ENCODE results near the gene NUTF2. TPM values are rescaled to one million over a fixed set of nuclear protein-coding genes. Genes with fewer than 3 reads are reported as not detected.

The NUTF2 gene
- total RNA-seq, 1 experiment from 2014 or later, result 200 TPM

DNA sequence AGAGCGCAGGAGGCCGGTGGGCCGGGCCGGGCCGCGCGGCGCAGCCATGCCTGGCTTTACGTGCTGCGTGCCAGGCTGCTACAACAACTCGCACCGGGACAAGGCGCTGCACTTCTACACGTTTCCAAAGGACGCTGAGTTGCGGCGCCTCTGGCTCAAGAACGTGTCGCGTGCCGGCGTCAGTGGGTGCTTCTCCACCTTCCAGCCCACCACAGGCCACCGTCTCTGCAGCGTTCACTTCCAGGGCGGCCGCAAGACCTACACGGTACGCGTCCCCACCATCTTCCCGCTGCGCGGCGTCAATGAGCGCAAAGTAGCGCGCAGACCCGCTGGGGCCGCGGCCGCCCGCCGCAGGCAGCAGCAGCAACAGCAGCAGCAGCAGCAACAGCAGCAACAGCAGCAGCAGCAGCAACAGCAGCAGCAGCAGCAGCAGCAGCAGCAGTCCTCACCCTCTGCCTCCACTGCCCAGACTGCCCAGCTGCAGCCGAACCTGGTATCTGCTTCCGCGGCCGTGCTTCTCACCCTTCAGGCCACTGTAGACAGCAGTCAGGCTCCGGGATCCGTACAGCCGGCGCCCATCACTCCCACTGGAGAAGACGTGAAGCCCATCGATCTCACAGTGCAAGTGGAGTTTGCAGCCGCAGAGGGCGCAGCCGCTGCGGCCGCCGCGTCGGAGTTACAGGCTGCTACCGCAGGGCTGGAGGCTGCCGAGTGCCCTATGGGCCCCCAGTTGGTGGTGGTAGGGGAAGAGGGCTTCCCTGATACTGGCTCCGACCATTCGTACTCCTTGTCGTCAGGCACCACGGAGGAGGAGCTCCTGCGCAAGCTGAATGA lies 4.0 kb upstream of the NUTF2 start (continued):
- TF ChIP-seq, protein P1, sequence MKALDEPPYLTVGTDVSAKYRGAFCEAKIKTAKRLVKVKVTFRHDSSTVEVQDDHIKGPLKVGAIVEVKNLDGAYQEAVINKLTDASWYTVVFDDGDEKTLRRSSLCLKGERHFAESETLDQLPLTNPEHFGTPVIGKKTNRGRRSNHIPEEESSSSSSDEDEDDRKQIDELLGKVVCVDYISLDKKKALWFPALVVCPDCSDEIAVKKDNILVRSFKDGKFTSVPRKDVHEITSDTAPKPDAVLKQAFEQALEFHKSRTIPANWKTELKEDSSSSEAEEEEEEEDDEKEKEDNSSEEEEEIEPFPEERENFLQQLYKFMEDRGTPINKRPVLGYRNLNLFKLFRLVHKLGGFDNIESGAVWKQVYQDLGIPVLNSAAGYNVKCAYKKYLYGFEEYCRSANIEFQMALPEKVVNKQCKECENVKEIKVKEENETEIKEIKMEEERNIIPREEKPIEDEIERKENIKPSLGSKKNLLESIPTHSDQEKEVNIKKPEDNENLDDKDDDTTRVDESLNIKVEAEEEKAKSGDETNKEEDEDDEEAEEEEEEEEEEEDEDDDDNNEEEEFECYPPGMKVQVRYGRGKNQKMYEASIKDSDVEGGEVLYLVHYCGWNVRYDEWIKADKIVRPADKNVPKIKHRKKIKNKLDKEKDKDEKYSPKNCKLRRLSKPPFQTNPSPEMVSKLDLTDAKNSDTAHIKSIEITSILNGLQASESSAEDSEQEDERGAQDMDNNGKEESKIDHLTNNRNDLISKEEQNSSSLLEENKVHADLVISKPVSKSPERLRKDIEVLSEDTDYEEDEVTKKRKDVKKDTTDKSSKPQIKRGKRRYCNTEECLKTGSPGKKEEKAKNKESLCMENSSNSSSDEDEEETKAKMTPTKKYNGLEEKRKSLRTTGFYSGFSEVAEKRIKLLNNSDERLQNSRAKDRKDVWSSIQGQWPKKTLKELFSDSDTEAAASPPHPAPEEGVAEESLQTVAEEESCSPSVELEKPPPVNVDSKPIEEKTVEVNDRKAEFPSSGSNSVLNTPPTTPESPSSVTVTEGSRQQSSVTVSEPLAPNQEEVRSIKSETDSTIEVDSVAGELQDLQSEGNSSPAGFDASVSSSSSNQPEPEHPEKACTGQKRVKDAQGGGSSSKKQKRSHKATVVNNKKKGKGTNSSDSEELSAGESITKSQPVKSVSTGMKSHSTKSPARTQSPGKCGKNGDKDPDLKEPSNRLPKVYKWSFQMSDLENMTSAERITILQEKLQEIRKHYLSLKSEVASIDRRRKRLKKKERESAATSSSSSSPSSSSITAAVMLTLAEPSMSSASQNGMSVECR (CRISPR knock-in tag; IDR thresholded peaks at IDR 0.05; ENCODE audit: borderline replicate concordance), result no peak
- TF ChIP-seq RORB (CRISPR knock-in tag; IDR thresholded peaks at IDR 0.05) (no peak), PRRX2 (CRISPR knock-in tag; IDR thresholded peaks at IDR 0.05) (no peak), KAT7 (CRISPR knock-in tag; IDR thresholded peaks at IDR 0.05; ENCODE audit: borderline replicate concordance) (0 out of 2 replicates have a peak, but pooled peaks have one; percentile 62), MYBL2 (CRISPR knock-in tag; IDR thresholded peaks at IDR 0.05) (peak; percentile 36; the same call in 1 of the 2 replicates), SMAD3 (CRISPR knock-in tag; IDR thresholded peaks at IDR 0.05; ENCODE audit: borderline replicate concordance) (0 out of 2 replicates have a peak, but pooled peaks have one; percentile 43), FOXP1 (CRISPR knock-in tag; IDR thresholded peaks at IDR 0.05; ENCODE audit: borderline replicate concordance) (peak; percentile 76), CREM (CRISPR knock-in tag; IDR thresholded peaks at IDR 0.05) (no peak), IRF2 (CRISPR knock-in tag; IDR thresholded peaks at IDR 0.05; ENCODE audit: borderline replicate concordance, low read depth) (0 out of 2 replicates have a peak, but pooled peaks have one; percentile 48), ZNF219 (CRISPR knock-in tag; IDR thresholded peaks at IDR 0.05; ENCODE audit: borderline replicate concordance) (0 out of 2 replicates have a peak, but pooled peaks have one; percentile 43), TEAD4 (CRISPR knock-in tag; IDR thresholded peaks at IDR 0.05) (no peak), ESRRA (CRISPR knock-in tag; IDR thresholded peaks at IDR 0.05; ENCODE audit: borderline replicate concordance) (no peak), GRHL2 (CRISPR knock-in tag; IDR thresholded peaks at IDR 0.05; ENCODE audit: insufficient replicate concordance, severe bottlenecking) (no peak), JAZF1 (CRISPR knock-in tag; IDR thresholded peaks at IDR 0.05) (no peak), FOXK1 (CRISPR knock-in tag; IDR thresholded peaks at IDR 0.05) (peak; percentile 63)
- TF ChIP-seq, protein P2, sequence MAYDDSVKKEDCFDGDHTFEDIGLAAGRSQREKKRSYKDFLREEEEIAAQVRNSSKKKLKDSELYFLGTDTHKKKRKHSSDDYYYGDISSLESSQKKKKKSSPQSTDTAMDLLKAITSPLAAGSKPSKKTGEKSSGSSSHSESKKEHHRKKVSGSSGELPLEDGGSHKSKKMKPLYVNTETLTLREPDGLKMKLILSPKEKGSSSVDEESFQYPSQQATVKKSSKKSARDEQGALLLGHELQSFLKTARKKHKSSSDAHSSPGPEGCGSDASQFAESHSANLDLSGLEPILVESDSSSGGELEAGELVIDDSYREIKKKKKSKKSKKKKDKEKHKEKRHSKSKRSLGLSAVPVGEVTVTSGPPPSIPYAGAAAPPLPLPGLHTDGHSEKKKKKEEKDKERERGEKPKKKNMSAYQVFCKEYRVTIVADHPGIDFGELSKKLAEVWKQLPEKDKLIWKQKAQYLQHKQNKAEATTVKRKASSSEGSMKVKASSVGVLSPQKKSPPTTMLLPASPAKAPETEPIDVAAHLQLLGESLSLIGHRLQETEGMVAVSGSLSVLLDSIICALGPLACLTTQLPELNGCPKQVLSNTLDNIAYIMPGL (CRISPR knock-in tag; IDR thresholded peaks at IDR 0.05), result peak; percentile 60; the same call in 1 of the 2 replicates
- TF ChIP-seq, protein P3, sequence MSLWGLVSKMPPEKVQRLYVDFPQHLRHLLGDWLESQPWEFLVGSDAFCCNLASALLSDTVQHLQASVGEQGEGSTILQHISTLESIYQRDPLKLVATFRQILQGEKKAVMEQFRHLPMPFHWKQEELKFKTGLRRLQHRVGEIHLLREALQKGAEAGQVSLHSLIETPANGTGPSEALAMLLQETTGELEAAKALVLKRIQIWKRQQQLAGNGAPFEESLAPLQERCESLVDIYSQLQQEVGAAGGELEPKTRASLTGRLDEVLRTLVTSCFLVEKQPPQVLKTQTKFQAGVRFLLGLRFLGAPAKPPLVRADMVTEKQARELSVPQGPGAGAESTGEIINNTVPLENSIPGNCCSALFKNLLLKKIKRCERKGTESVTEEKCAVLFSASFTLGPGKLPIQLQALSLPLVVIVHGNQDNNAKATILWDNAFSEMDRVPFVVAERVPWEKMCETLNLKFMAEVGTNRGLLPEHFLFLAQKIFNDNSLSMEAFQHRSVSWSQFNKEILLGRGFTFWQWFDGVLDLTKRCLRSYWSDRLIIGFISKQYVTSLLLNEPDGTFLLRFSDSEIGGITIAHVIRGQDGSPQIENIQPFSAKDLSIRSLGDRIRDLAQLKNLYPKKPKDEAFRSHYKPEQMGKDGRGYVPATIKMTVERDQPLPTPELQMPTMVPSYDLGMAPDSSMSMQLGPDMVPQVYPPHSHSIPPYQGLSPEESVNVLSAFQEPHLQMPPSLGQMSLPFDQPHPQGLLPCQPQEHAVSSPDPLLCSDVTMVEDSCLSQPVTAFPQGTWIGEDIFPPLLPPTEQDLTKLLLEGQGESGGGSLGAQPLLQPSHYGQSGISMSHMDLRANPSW (CRISPR knock-in tag; conservative IDR thresholded peaks at IDR 0.05; ENCODE audit: low read depth), result no peak
- TF ChIP-seq, protein P4, sequence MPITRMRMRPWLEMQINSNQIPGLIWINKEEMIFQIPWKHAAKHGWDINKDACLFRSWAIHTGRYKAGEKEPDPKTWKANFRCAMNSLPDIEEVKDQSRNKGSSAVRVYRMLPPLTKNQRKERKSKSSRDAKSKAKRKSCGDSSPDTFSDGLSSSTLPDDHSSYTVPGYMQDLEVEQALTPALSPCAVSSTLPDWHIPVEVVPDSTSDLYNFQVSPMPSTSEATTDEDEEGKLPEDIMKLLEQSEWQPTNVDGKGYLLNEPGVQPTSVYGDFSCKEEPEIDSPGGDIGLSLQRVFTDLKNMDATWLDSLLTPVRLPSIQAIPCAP (CRISPR knock-in tag; IDR thresholded peaks at IDR 0.05), result no peak
- TF ChIP-seq, protein P5, sequence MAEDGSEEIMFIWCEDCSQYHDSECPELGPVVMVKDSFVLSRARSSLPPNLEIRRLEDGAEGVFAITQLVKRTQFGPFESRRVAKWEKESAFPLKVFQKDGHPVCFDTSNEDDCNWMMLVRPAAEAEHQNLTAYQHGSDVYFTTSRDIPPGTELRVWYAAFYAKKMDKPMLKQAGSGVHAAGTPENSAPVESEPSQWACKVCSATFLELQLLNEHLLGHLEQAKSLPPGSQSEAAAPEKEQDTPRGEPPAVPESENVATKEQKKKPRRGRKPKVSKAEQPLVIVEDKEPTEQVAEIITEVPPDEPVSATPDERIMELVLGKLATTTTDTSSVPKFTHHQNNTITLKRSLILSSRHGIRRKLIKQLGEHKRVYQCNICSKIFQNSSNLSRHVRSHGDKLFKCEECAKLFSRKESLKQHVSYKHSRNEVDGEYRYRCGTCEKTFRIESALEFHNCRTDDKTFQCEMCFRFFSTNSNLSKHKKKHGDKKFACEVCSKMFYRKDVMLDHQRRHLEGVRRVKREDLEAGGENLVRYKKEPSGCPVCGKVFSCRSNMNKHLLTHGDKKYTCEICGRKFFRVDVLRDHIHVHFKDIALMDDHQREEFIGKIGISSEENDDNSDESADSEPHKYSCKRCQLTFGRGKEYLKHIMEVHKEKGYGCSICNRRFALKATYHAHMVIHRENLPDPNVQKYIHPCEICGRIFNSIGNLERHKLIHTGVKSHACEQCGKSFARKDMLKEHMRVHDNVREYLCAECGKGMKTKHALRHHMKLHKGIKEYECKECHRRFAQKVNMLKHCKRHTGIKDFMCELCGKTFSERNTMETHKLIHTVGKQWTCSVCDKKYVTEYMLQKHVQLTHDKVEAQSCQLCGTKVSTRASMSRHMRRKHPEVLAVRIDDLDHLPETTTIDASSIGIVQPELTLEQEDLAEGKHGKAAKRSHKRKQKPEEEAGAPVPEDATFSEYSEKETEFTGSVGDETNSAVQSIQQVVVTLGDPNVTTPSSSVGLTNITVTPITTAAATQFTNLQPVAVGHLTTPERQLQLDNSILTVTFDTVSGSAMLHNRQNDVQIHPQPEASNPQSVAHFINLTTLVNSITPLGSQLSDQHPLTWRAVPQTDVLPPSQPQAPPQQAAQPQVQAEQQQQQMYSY (CRISPR knock-in tag; IDR thresholded peaks at IDR 0.05), result 0 out of 2 replicates have a peak, but pooled peaks have one; percentile 9
- TF ChIP-seq, protein P6, sequence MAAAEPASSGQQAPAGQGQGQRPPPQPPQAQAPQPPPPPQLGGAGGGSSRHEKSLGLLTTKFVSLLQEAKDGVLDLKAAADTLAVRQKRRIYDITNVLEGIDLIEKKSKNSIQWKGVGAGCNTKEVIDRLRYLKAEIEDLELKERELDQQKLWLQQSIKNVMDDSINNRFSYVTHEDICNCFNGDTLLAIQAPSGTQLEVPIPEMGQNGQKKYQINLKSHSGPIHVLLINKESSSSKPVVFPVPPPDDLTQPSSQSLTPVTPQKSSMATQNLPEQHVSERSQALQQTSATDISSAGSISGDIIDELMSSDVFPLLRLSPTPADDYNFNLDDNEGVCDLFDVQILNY (CRISPR knock-in tag; IDR thresholded peaks at IDR 0.05), result no peak
- TF ChIP-seq, protein P7, sequence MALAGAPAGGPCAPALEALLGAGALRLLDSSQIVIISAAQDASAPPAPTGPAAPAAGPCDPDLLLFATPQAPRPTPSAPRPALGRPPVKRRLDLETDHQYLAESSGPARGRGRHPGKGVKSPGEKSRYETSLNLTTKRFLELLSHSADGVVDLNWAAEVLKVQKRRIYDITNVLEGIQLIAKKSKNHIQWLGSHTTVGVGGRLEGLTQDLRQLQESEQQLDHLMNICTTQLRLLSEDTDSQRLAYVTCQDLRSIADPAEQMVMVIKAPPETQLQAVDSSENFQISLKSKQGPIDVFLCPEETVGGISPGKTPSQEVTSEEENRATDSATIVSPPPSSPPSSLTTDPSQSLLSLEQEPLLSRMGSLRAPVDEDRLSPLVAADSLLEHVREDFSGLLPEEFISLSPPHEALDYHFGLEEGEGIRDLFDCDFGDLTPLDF (CRISPR knock-in tag; IDR thresholded peaks at IDR 0.05), result no peak

Data from WTC11 (cell line).